K562 (cell line): ENCODE data around the gene CHML. TPM values are rescaled to one million over a fixed set of nuclear protein-coding genes. Genes with fewer than 3 reads are reported as not detected.

Experiments
- ATAC-seq: fragments of 200-7000 bp; cut with Tn5 transposase; 3 replicates; pipeline ENCODE4 v1.9.1; 2020; ENCODE audit warnings: moderate library complexity
- BruUV-seq: library from RNA; stranded (reverse); fragments of 400-500 nt; replicated peaks from 2 replicates; lab custom pipeline; 2021; lab: Mats Ljungman, UMichigan
- CTCF ChIA-PET: fragments of 300-600 bp; formaldehyde crosslinking; extraction: SDS; loops from one replicate; lab custom pipeline; 2021; ENCODE audit warnings: low intra/inter-chr PET ratio; lab: Yijun Ruan, JAX
- POLR2A ChIA-PET: fragments of 300-600, 350-650 bp; sonication (Branson Sonifier 250); formaldehyde crosslinking; extraction: SDS; loops from one replicate; lab custom pipeline; 2021; ENCODE audit warnings: antibody characterized with exemption, inconsistent platforms; lab: Yijun Ruan, JAX
- DNase-seq, 4 experiments: peaks; one replicate each; pipeline versions ENCODE4 v3.0.0 to v3.0.0-alpha.2; 2011 to 2018; ENCODE audit warnings: low spot score in 3 of 4, mixed read lengths in 3 of 4; ENCODE audit errors: extremely low read depth in 1 of 4
- FAIRE-seq: peaks from 2 replicates; lab custom pipeline; 2011; peaks lifted over from hg19 to GRCh38; lab: Jason Lieb, UNC
- H2AFZ ChIP-seq: 2 replicates; pipeline ENCODE4 v1.6.0; 2011; ENCODE audit warnings: low read depth, low read length, control low read depth, inconsistent platforms
- H3K27ac ChIP-seq: fragments of 200-600 bp; 3 replicates; pipeline ENCODE4 v1.8.0; 2011; ENCODE audit warnings: low read depth, mild to moderate bottlenecking, control low read depth, inconsistent platforms, low read length, moderate library complexity, mixed read lengths; ENCODE audit errors: extremely low read depth
- H3K27me3 ChIP-seq, 2 experiments: fragments of 300-600 bp in 1 of 2; 2 replicates in 1 of 2; 3 replicates in 1 of 2; pipeline versions ENCODE4 v1.6.0 to v1.8.0; 2011; ENCODE audit warnings: inconsistent platforms in 2 of 2, low read length in 2 of 2, mild to moderate bottlenecking in 1 of 2, mixed read lengths in 1 of 2, moderate library complexity in 1 of 2; ENCODE audit not compliant: control insufficient read depth in 2 of 2, insufficient read depth in 2 of 2
- H3K36me3 ChIP-seq: fragments of 300-600 bp; 3 replicates; pipeline ENCODE4 v1.8.0; 2011; ENCODE audit warnings: mild to moderate bottlenecking, low read length, inconsistent platforms; ENCODE audit not compliant: control insufficient read depth, insufficient read depth
- H3K4me1 ChIP-seq, 2 experiments: fragments of 200-600 bp in 1 of 2; replicated peaks in 1 of 2; 2 replicates in 1 of 2; 3 replicates in 1 of 2; pipeline versions ENCODE4 v1.5.1 to v1.8.0; 2011; ENCODE audit warnings: inconsistent platforms in 2 of 2, low read length in 2 of 2, mild to moderate bottlenecking in 1 of 2, mixed read lengths in 1 of 2, moderate library complexity in 1 of 2; ENCODE audit not compliant: control insufficient read depth in 2 of 2, insufficient read depth in 2 of 2
- H3K4me2 ChIP-seq: 2 replicates; pipeline ENCODE4 v1.6.1; 2011; ENCODE audit warnings: low read length, control low read depth, inconsistent platforms, mixed read lengths; ENCODE audit not compliant: insufficient read depth
- H3K4me3 ChIP-seq: fragments of 200-600 bp; sonication (generic), shearing (Covaris generic); 2 replicates; pipeline ENCODE4 v1.5.1; 2016; ENCODE audit warnings: control low read depth, inconsistent platforms
- H3K79me2 ChIP-seq: fragments of 200-600 bp; 3 replicates; pipeline ENCODE4 v1.8.0; 2011; ENCODE audit warnings: low read length, inconsistent platforms; ENCODE audit not compliant: control insufficient read depth, insufficient read depth
- H3K9ac ChIP-seq, 2 experiments: 2 replicates each; pipeline versions ENCODE4 v1.6.0 to v1.6.1; 2011; ENCODE audit warnings: low read depth in 2 of 2, low read length in 2 of 2, control low read depth in 1 of 2, inconsistent platforms in 1 of 2, mild to moderate bottlenecking in 1 of 2, mixed read lengths in 1 of 2; ENCODE audit not compliant: insufficient read depth in 1 of 2
- H3K9me1 ChIP-seq: one replicate; pipeline ENCODE4 v1.6.0; 2011; ENCODE audit warnings: inconsistent platforms, mild to moderate bottlenecking, low read length, moderate library complexity; ENCODE audit not compliant: control insufficient read depth, insufficient read depth
- H3K9me3 ChIP-seq: replicated peaks from 2 replicates; pipeline ENCODE4 v1.5.1; 2011; ENCODE audit warnings: low read depth, low read length, inconsistent platforms; ENCODE audit not compliant: control insufficient read depth, insufficient read depth
- H4K20me1 ChIP-seq: replicated peaks from 2 replicates; pipeline ENCODE4 v1.6.1; 2011; ENCODE audit warnings: low read length, inconsistent platforms, mixed read lengths; ENCODE audit not compliant: control insufficient read depth, insufficient read depth
- CEBPB ChIP-seq: fragments of 450-650 bp; IDR thresholded peaks from 2 replicates; pipeline ENCODE4 v1.6.1; 2016; ENCODE audit warnings: missing genetic modification characterization, missing compliant biosample characterization
- CEBPG ChIP-seq, 3 experiments: fragments of 200-800 bp in 1 of 3; sonication (Bioruptor generic) in 1 of 3; sonication (generic) in 1 of 3; formaldehyde crosslinking in 1 of 3; IDR thresholded peaks in 2 of 3; conservative IDR thresholded peaks in 1 of 3; 2 replicates each; pipeline versions ENCODE4 v1.6.1 to v1.8.0; 2016 to 2022; ENCODE audit warnings: missing compliant biosample characterization in 2 of 3, missing genetic modification characterization in 2 of 3, mild to moderate bottlenecking in 1 of 3, missing genetic modification reagents in 1 of 3
- PHB2 ChIP-seq: fragments of 450-650 bp; IDR thresholded peaks from 2 replicates; pipeline ENCODE4 v1.6.1; 2017; ENCODE audit warnings: low read depth
- RBM34 ChIP-seq: fragments of 200-400 bp; formaldehyde crosslinking; IDR thresholded peaks from 2 replicates; pipeline ENCODE4 v1.6.1; 2018; ENCODE audit warnings: low read length, borderline replicate concordance; ENCODE audit not compliant: insufficient read depth
- SNRNP70 ChIP-seq: fragments of 200-400 bp; formaldehyde crosslinking; optimal IDR thresholded peaks from 2 replicates; pipeline ENCODE3; 2017; ENCODE audit warnings: low read depth, low read length
- YY1 ChIP-seq, 3 experiments: IDR thresholded peaks; 2 replicates each; pipeline ENCODE4 v1.6.1; 2011; ENCODE audit warnings: low read length in 2 of 3, mild to moderate bottlenecking in 2 of 3, moderate library complexity in 2 of 3, borderline replicate concordance in 1 of 3, control low read depth in 1 of 3, low read depth in 1 of 3; ENCODE audit not compliant: insufficient read depth in 3 of 3, insufficient replicate concordance in 2 of 3, control insufficient read depth in 1 of 3, insufficient read length in 1 of 3; ENCODE audit errors: extremely low read depth in 1 of 3
- WGBS: fragments of 100-300 bp; shearing (Covaris generic); methylation state at CpG from one replicate; pipeline ENCODE4 v1.1.6; 2016; ENCODE audit warnings: low coverage, mixed read lengths; ENCODE audit not compliant: insufficient coverage; ENCODE audit errors: missing lambda C conversion rate; 5-methylcytosine and 5-hydroxymethylcytosine counted together
- in situ Hi-C: fragments of 300-500 bp; cut with MboI; formaldehyde crosslinking; loops from 4 replicates; pipeline ENCODE4 v1.15.0; 2018; ENCODE audit warnings: inconsistent platforms, mixed read lengths
- intact Hi-C: fragments of 100-400 bp; cut with micrococcal nuclease; formaldehyde crosslinking; loops from 2 replicates; pipeline ENCODE4 v1.14.2; 2022
- polyA plus RNA-seq, 8 experiments: library from polyadenylated mRNA; depleted of rRNA in 4 of 8; stranded (reverse) in 5 of 8; unstranded in 3 of 8; fragments of >200 nt; fragmentation: Nextera tagmentation in 2 of 8; fragmentation: Illumina TruSeq in 1 of 8; extraction: Ambion mirVana in 2 of 8; extraction: Trizol in 1 of 8; gene quantifications; 2 replicates each; pipeline versions ENCODE4 v1.2.1 to v1.2.3, GENCODE V29; 2011 to 2014; ENCODE audit warnings: inconsistent platforms in 1 of 8, missing spikeins in 1 of 8
- total RNA-seq, 7 experiments: library from RNA; depleted of rRNA in 6 of 7; stranded (reverse); fragments of >200 nt in 6 of 7; fragmentation: Illumina TruSeq in 2 of 7; extraction: Trizol in 2 of 7; gene quantifications; 2 replicates each; pipeline versions ENCODE4 v1.2.1 to v1.2.3, GENCODE V29; 2011 to 2021; ENCODE audit warnings: low replicate concordance in 1 of 7
- TF ChIP-seq, protein P1 (sequence below), 2 experiments: fragments of 450-650 bp; formaldehyde crosslinking in 1 of 2; IDR thresholded peaks; 2 replicates each; pipeline versions ENCODE4 v1.4.0 to v1.6.1; 2014 to 2020; ENCODE audit warnings: mild to moderate bottlenecking in 2 of 2, borderline replicate concordance in 1 of 2, low read depth in 1 of 2

CHML gene
- total and polyA plus RNA-seq, 9 of the 15 experiments (the other 6 are each of a cell fraction or from before 2014, with no cell fraction given), result 13.0 to 88.3 (median 62.8) TPM

DNA sequence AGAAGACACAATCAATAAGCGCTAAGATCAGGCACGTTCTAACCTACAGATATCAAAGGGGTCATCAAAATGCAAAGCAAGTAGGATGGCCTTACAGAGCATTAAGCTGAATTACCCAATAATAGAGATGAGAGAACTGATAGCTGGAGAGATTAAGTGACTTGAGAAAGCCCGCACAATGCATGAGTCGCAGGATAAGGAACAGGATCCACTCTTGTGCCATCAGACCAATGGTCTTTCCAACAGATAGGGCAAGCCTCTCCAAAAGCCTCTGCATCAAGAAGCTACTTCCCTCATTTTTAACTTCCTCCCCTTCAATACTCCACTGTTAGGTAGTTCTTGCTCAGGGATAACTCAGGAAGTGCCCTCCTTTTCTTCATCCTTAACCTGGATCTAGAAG is 2.6 kb downstream of the CHML start:
- DNase-seq (peak in 2 of 4 experiments; percentile 18 to 49), FAIRE-seq (peak; percentile 37), ATAC-seq (peak; percentile 1; the same call in 2 of the 3 replicates)
- H3K9me3 ChIP-seq, result peaks cover 21% of the 10 kb centered on the region
- peak overlapping the region; percentile 84 to 86; a peak in 3 of 4 replicates for H3K9ac ChIP-seq
- in situ Hi-C loops, result no loop called here
- H3K4me1 ChIP-seq, result peaks cover 7 to 9% of the 10 kb centered on the region in 2 experiments
- WGBS, result 12% methylated on average over 4 of the region's 4 CpGs
- no peaks in the 10 kb centered on the region for H3K27me3 ChIP-seq
- ChIA-PET POLR2A (interaction anchor here (1.1 to 1.9 kb wide), 5 partner anchors 8 to 205 kb away, joined by 4 to 8 read pairs (median 6); no protein-coding TSS in a partner anchor), CTCF (no interaction called here)
- H3K27ac ChIP-seq, result peak overlapping the region; percentile 26; the same call in 1 of the 3 replicates
- H3K4me3 ChIP-seq, result peak overlapping the region; percentile 88
- peaks cover 52% of the 10 kb centered on the region for H3K36me3 ChIP-seq
- no peak overlapping the region for H2AFZ ChIP-seq
- H4K20me1 ChIP-seq, result peaks cover 3% of the 10 kb centered on the region; the same call in 1 of the 2 replicates
- intact Hi-C loops, result loop anchor here (1.0 to 5.0 kb wide), 2 partner anchors 59 to 80 kb away; no protein-coding TSS in a partner anchor
- H3K4me2 ChIP-seq, result peak overlapping the region; percentile 98
- peaks cover 75% of the 10 kb centered on the region for H3K79me2 ChIP-seq
- no peaks in the 10 kb centered on the region for H3K9me1 ChIP-seq
- no TSS peak for BruUV-seq
- TF ChIP-seq, protein P1, sequence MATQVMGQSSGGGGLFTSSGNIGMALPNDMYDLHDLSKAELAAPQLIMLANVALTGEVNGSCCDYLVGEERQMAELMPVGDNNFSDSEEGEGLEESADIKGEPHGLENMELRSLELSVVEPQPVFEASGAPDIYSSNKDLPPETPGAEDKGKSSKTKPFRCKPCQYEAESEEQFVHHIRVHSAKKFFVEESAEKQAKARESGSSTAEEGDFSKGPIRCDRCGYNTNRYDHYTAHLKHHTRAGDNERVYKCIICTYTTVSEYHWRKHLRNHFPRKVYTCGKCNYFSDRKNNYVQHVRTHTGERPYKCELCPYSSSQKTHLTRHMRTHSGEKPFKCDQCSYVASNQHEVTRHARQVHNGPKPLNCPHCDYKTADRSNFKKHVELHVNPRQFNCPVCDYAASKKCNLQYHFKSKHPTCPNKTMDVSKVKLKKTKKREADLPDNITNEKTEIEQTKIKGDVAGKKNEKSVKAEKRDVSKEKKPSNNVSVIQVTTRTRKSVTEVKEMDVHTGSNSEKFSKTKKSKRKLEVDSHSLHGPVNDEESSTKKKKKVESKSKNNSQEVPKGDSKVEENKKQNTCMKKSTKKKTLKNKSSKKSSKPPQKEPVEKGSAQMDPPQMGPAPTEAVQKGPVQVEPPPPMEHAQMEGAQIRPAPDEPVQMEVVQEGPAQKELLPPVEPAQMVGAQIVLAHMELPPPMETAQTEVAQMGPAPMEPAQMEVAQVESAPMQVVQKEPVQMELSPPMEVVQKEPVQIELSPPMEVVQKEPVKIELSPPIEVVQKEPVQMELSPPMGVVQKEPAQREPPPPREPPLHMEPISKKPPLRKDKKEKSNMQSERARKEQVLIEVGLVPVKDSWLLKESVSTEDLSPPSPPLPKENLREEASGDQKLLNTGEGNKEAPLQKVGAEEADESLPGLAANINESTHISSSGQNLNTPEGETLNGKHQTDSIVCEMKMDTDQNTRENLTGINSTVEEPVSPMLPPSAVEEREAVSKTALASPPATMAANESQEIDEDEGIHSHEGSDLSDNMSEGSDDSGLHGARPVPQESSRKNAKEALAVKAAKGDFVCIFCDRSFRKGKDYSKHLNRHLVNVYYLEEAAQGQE (IDR thresholded peaks at IDR 0.05; ENCODE audit: borderline replicate concordance), result no peak
- TF ChIP-seq, protein P1 (CRISPR knock-in tag; IDR thresholded peaks at IDR 0.05; ENCODE audit: low read depth), result no peak
- no peak for TF ChIP-seq RBM34
- TF ChIP-seq CEBPG (CRISPR knock-in tag; IDR thresholded peaks at IDR 0.05), result no peak
- TF ChIP-seq CEBPG (tag; conservative IDR thresholded peaks at IDR 0.05 in 1 of 2, IDR thresholded peaks at IDR 0.05 in 1 of 2), result peak in 1 of 2 experiments; percentile 34; a peak in 1 of 4 replicates
- no peak for TF ChIP-seq SNRNP70
- no peak for TF ChIP-seq YY1 (IDR thresholded peaks at IDR 0.05; ENCODE audit: borderline replicate concordance in 1 of 3, control insufficient read depth in 1 of 3, extremely low read depth in 1 of 3, insufficient read depth in 3 of 3, insufficient read length in 1 of 3, insufficient replicate concordance in 2 of 3, low read depth in 1 of 3, low read length in 2 of 3)
- TF ChIP-seq PHB2, result no peak
- peak; percentile 77 for TF ChIP-seq CEBPB (tag)
